Astrocyte (in vitro differentiated cells and primary cell): ENCODE data around the gene SPRED2. TPM values are rescaled to one million over a fixed set of nuclear protein-coding genes. Genes with fewer than 3 reads are reported as not detected.
A peak's percentile ranks its signal among the peaks of the same experiment; 100 is the strongest.

Experiments used
- DNase-seq: peaks from one replicate; pipeline ENCODE4 v3.0.0-alpha.2; 2010; ENCODE audit warnings: low read depth
- FAIRE-seq: peaks from 2 replicates; lab custom pipeline; 2011; peaks lifted over from hg19 to GRCh38; lab: Jason Lieb, UNC
- H2AFZ ChIP-seq: 2 replicates; pipeline ENCODE4 v1.6.0; 2012; ENCODE audit warnings: low read depth, low read length, inconsistent platforms
- H3K27ac ChIP-seq: 2 replicates; pipeline ENCODE4 v1.5.1; 2011; ENCODE audit warnings: low read depth, low read length, inconsistent platforms
- H3K27me3 ChIP-seq: 2 replicates; pipeline ENCODE4 v1.6.0; 2011; ENCODE audit warnings: low read length, inconsistent platforms; ENCODE audit not compliant: insufficient read depth
- H3K36me3 ChIP-seq: 2 replicates; pipeline ENCODE4 v1.5.1; 2011; ENCODE audit warnings: low read length, inconsistent platforms; ENCODE audit not compliant: insufficient read depth
- H3K4me1 ChIP-seq: 2 replicates; pipeline ENCODE4 v1.5.1; 2011; ENCODE audit warnings: low read length, inconsistent platforms; ENCODE audit not compliant: insufficient read depth
- H3K4me2 ChIP-seq: 2 replicates; pipeline ENCODE4 v1.6.0; 2012; ENCODE audit warnings: low read length, inconsistent platforms
- H3K4me3 ChIP-seq: 2 replicates; pipeline ENCODE4 v1.5.1; 2011; ENCODE audit warnings: low read depth, mild to moderate bottlenecking, low read length, inconsistent platforms; ENCODE audit not compliant: insufficient read depth
- H3K79me2 ChIP-seq: 2 replicates; pipeline ENCODE4 v1.6.0; 2012; ENCODE audit warnings: mild to moderate bottlenecking, low read length, inconsistent platforms; ENCODE audit not compliant: insufficient read depth
- H3K9ac ChIP-seq: 2 replicates; pipeline ENCODE4 v1.6.0; 2012; ENCODE audit warnings: mild to moderate bottlenecking, low read length, inconsistent platforms
- H3K9me3 ChIP-seq: 2 replicates; pipeline ENCODE4 v1.5.1; 2012; ENCODE audit warnings: low read depth, mild to moderate bottlenecking, low read length, inconsistent platforms; ENCODE audit not compliant: insufficient read depth
- H4K20me1 ChIP-seq: 2 replicates; pipeline ENCODE4 v1.6.0; 2012; ENCODE audit warnings: low read length, inconsistent platforms; ENCODE audit not compliant: insufficient read depth
- H3K27ac Mint-ChIP-seq: one replicate; pipeline ENCODE4 v1.8.0; 2021; ENCODE audit warnings: mild to moderate bottlenecking, mixed read lengths; ENCODE audit not compliant: unreplicated experiment
- H3K27me3 Mint-ChIP-seq: one replicate; pipeline ENCODE4 v1.8.0; 2021; ENCODE audit warnings: low read depth, mixed read lengths; ENCODE audit not compliant: unreplicated experiment
- H3K36me3 Mint-ChIP-seq: one replicate; pipeline ENCODE4 v1.8.0; 2021; ENCODE audit warnings: low read depth, mixed read lengths; ENCODE audit not compliant: unreplicated experiment
- H3K4me1 Mint-ChIP-seq: one replicate; pipeline ENCODE4 v1.8.0; 2021; ENCODE audit warnings: low read depth, mixed read lengths; ENCODE audit not compliant: unreplicated experiment
- H3K4me3 Mint-ChIP-seq: one replicate; pipeline ENCODE4 v1.8.0; 2021; ENCODE audit warnings: mild to moderate bottlenecking, moderate library complexity, mixed read lengths; ENCODE audit not compliant: unreplicated experiment
- H3K9me3 Mint-ChIP-seq: one replicate; pipeline ENCODE4 v1.8.0; 2021; ENCODE audit warnings: mild to moderate bottlenecking, mixed read lengths; ENCODE audit not compliant: unreplicated experiment
- CTCF ChIP-seq: IDR thresholded peaks from 2 replicates; pipeline ENCODE4 v1.5.1; 2011; ENCODE audit warnings: low read depth, mild to moderate bottlenecking, inconsistent platforms, low read length, moderate library complexity; ENCODE audit not compliant: insufficient read depth
- EZH2 ChIP-seq: IDR thresholded peaks from 2 replicates; pipeline ENCODE4 v1.6.1; 2012; ENCODE audit warnings: mild to moderate bottlenecking, low read length, inconsistent platforms; ENCODE audit not compliant: insufficient read depth
- total RNA-seq: library from RNA; stranded (reverse); gene quantifications from 2 replicates; pipeline ENCODE4 v1.2.1, GENCODE V29; 2021

Gene SPRED2
- total RNA-seq, 1 donor from 2014 or later, result 47.3 TPM

- H3K4me3 ChIP-seq, result no peak overlapping the region
- no peak overlapping the region for H3K4me2 ChIP-seq
- peaks cover 63% of the 10 kb centered on the region for H3K4me1 Mint-ChIP-seq
- no peak overlapping the region for H3K9ac ChIP-seq
- H4K20me1 ChIP-seq, result peaks cover 84% of the 10 kb centered on the region
- H3K36me3 ChIP-seq, result no peaks in the 10 kb centered on the region
- no peaks in the 10 kb centered on the region for H3K9me3 ChIP-seq
- H3K4me3 Mint-ChIP-seq, result no peak overlapping the region
- H3K27me3 Mint-ChIP-seq, result no peaks in the 10 kb centered on the region
- no peak for FAIRE-seq
- peaks cover 8% of the 10 kb centered on the region for H3K36me3 Mint-ChIP-seq
- H3K4me1 ChIP-seq, result peaks cover 27% of the 10 kb centered on the region
- DNase-seq, result no peak
- peaks cover 75% of the 10 kb centered on the region for H3K79me2 ChIP-seq
- no peak overlapping the region for H3K27ac Mint-ChIP-seq
- TF ChIP-seq CTCF (no peak), EZH2 (no peak)
- no peaks in the 10 kb centered on the region for H3K9me3 Mint-ChIP-seq
- H3K27me3 ChIP-seq, result no peaks in the 10 kb centered on the region
- H2AFZ ChIP-seq, result no peak overlapping the region
- no peak overlapping the region for H3K27ac ChIP-seq
Measured at GRCh38 chr2:65386989-65387388, 45.4 kb downstream of the SPRED2 start.

GRCh38 chr2:65386344-65386743 lies 46.1 kb downstream of the SPRED2 start:
- DNase-seq (no peak), FAIRE-seq (no peak)
- Histone ChIP-seq H3K4me2 (no peak overlapping the region), H2AFZ (no peak overlapping the region), H3K27ac (no peak overlapping the region), H3K79me2 (peaks cover 74% of the 10 kb centered on the region), H3K36me3 (no peaks in the 10 kb centered on the region), H4K20me1 (peaks cover 88% of the 10 kb centered on the region), H3K4me1 (peaks cover 34% of the 10 kb centered on the region), H3K27me3 (no peaks in the 10 kb centered on the region), H3K4me3 (no peak overlapping the region), H3K9ac (no peak overlapping the region), H3K9me3 (no peaks in the 10 kb centered on the region)
- Mint-ChIP-seq H3K9me3 (no peaks in the 10 kb centered on the region), H3K27me3 (no peaks in the 10 kb centered on the region), H3K4me1 (peaks cover 70% of the 10 kb centered on the region), H3K4me3 (no peak overlapping the region), H3K36me3 (peaks cover 8% of the 10 kb centered on the region), H3K27ac (no peak overlapping the region)
- TF ChIP-seq EZH2, result no peak
- no peak for TF ChIP-seq CTCF

GRCh38 chr2:65383541-65384488 lies 48.6 kb downstream of the SPRED2 start:
- H3K9me3 Mint-ChIP-seq, result no peaks in the 10 kb centered on the region
- DNase-seq (peak; percentile 52), FAIRE-seq (no peak)
- Histone ChIP-seq H3K36me3 (no peaks in the 10 kb centered on the region), H3K4me1 (peaks cover 45% of the 10 kb centered on the region), H3K27me3 (no peaks in the 10 kb centered on the region), H3K27ac (peak overlapping the region; percentile 79), H2AFZ (no peak overlapping the region), H4K20me1 (peaks cover 81% of the 10 kb centered on the region), H3K9ac (peak overlapping the region; percentile 66), H3K9me3 (no peaks in the 10 kb centered on the region), H3K79me2 (peaks cover 70% of the 10 kb centered on the region), H3K4me3 (peak overlapping the region; percentile 26), H3K4me2 (peak overlapping the region; percentile 76)
- peak overlapping the region; percentile 31 for H3K4me3 Mint-ChIP-seq
- peaks cover 75% of the 10 kb centered on the region for H3K4me1 Mint-ChIP-seq
- peaks cover 6% of the 10 kb centered on the region for H3K36me3 Mint-ChIP-seq
- H3K27me3 Mint-ChIP-seq, result no peaks in the 10 kb centered on the region
- TF ChIP-seq EZH2 (no peak), CTCF (no peak)
- H3K27ac Mint-ChIP-seq, result peak overlapping the region; percentile 47
